22Rv1 (cell line): ENCODE results near the gene TMEM147.
A peak's percentile ranks its signal among the peaks of the same experiment; 100 is the strongest.

Experiments used
- H3K27ac ChIP-seq: fragments of 450-650 bp; 2 replicates; pipeline ENCODE4 v1.5.1; 2017
- CTCF ChIP-seq: fragments of 450-650 bp; IDR thresholded peaks from 2 replicates; pipeline ENCODE4 v1.5.1; 2017; ENCODE audit warnings: mild to moderate bottlenecking
- ZFX ChIP-seq: fragments of 450-650 bp; IDR thresholded peaks from 2 replicates; pipeline ENCODE4 v1.6.1; 2017; ENCODE audit warnings: antibody characterized with exemption, borderline replicate concordance

Gene TMEM147

GRCh38 chr19:35546532-35546931 lies 1.1 kb downstream of the TMEM147 start:
- peak overlapping the region; percentile 73 for H3K27ac ChIP-seq
- no peak for TF ChIP-seq CTCF
- no peak for TF ChIP-seq ZFX

- H3K27ac ChIP-seq, result no peak overlapping the region
- TF ChIP-seq CTCF (peak; percentile 88), ZFX (no peak)
Observed at GRCh38 chr19:35549174-35549788, 3.9 kb downstream of the TMEM147 start.

GRCh38 chr19:35549879-35550523 lies 4.6 kb downstream of the TMEM147 start:
- H3K27ac ChIP-seq, result no peak overlapping the region
- no peak for TF ChIP-seq CTCF
- no peak for TF ChIP-seq ZFX

- no peak overlapping the region for H3K27ac ChIP-seq
- TF ChIP-seq ZFX, result no peak
- no peak for TF ChIP-seq CTCF
Observed at GRCh38 chr19:35551091-35551810, 5.8 kb downstream of the TMEM147 start.

- no peak overlapping the region for H3K27ac ChIP-seq
- no peak for TF ChIP-seq ZFX
- no peak for TF ChIP-seq CTCF
Observed at GRCh38 chr19:35552534-35553384, 7.3 kb downstream of the TMEM147 start.

- H3K27ac ChIP-seq, result no peak overlapping the region
- TF ChIP-seq CTCF (no peak), ZFX (no peak)
Observed at GRCh38 chr19:35553385-35554000, 8.1 kb downstream of the TMEM147 start.
